GM19452 (cell line): Measurements from ENCODE around the gene HDAC7.
"Not testable (repeated sequence)": the region's sequence is repeated elsewhere in the genome, so short reads cannot be mapped to it uniquely, and the experiment has no call there.

Source experiments
- ATAC-seq: cut with Tn5 transposase; IDR thresholded peaks from one replicate; pipeline ENCODE4 v1.9.1; 2021; ENCODE audit not compliant: unreplicated experiment

HDAC7 gene

DNA sequence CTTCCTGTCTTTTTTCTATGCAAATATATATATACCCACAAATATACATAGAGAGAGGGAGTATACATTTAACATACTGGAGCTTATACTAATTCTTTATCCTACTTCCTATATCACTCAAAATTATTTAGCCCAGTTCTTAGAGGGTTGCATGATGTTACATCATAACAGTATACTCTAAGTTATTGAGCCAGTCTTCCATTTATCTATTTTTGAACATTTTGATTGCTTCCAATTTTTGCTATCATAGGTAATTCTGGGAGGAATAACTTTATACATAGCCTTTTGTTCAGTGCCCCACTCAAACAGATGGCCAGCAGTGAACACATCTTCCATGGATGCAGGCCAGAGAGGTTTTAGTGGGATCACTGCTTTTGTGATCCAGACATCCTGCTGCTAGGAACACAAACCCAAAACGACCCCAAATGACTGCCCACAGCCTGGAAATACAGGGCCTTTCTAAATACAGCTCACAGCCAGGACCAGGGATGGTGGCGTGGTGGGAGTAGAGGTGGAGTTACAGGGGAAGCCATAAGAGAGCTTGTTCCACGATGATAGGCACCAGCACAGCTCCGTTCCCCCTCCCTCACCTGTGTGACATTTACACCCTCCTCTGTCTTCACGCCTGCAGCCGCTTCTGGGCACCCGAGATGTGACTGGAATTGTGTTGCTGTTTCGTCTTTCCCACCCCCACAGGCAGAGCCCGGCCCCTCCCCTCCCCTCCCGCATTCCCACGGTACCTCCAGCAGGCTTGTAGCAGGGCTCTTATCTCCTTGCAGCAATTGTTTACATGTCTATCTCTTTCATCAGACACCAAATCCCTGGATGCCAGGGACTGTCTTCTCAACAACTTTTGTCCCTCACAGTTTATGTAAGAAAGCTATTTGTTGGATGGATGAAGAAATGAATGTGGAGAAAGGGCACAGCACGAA, 30.7 kb upstream of the HDAC7 start:
- ATAC-seq = no peak

DNA sequence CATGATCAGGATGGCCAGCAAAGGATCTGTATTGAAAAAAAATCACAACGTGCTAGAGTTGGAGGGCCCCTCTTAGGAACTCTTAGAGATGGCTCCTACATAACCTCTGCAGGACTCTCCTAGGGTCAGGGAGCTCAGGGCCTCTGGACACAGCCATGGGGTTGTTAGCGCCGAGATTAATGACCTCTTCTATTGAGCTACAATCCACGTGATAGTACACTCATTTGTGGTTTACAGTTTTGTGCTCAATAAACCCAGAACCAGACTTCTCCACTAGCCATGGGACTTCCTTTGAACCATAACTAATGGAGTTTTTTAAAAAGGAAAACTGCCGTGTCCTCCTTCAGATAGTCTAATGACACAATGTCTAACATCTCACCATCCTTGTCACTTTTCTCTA, 29.6 kb upstream of the HDAC7 start:
- no peak for ATAC-seq

DNA sequence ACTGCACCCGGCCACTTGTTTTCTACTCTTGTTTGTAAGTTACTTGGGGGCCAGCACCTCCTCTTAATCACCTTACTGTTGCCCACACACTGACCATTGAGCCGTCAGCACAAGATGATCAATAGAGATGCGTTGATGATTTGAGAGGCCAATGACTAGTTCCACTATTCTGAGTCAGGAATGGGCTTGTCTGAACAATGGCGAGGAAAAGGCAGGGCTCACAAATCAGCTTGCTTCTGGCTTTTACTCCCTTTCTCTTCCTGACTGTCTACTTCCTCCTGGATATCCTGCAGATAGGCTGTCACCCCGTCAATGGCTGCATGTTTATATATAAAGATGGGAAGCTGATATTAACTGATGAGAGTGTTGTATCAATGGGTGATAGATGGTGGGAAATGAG, 29.1 kb upstream of the HDAC7 start:
- no peak for ATAC-seq

DNA sequence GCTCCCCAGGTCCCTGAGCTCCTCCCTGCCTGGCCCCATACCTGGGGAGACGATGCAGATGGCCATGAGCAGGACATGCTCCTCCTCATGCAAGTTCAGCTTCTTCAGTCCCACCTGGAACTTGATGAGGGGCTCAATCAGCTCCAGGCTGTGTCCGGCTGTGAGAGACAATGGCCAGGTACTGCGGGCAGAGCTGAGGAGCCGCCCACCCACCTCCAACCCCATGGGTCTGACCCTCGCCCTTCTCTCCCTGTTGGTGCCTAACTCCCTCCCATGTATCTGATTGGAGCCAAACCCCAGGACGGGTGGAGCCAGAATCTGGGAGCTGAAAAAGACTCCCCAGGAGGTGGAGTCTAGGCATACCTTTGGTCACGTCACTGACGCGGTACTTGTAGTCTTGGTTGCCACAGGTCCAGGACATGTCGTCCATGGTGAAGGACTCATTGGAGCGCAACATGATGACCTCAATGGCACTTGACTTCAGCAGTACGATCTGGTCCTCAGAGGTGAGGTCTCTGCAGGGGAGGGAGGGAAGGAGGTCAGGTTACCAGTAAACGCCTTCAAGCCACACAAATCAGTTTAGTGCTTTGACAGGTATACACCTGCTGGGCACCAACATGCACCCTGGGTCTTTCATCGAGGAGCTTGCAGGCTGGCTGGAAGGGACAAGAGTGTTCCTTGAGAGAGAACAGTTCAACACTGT, 26.7 kb upstream of the HDAC7 start:
- ATAC-seq = no peak

DNA sequence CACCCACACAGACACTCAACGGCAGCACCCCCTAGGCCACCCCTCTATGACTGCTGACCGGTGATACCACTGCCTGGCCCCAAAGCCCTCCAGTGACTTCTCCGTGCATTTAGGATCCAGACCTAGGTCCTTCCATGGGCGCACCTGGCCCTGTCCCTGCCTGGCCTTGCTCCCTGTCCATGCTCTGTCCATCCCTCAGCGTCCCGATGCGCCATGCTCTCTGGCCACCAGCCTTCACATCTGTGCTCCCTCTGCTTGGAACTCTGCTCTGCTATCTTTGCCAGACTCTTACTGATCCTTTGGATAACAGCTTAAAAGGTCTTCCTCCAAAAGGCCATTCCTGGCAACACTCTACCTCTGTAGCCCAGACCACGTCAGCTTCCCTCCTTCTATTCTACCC, 25.4 kb upstream of the HDAC7 start:
- ATAC-seq = no peak

DNA sequence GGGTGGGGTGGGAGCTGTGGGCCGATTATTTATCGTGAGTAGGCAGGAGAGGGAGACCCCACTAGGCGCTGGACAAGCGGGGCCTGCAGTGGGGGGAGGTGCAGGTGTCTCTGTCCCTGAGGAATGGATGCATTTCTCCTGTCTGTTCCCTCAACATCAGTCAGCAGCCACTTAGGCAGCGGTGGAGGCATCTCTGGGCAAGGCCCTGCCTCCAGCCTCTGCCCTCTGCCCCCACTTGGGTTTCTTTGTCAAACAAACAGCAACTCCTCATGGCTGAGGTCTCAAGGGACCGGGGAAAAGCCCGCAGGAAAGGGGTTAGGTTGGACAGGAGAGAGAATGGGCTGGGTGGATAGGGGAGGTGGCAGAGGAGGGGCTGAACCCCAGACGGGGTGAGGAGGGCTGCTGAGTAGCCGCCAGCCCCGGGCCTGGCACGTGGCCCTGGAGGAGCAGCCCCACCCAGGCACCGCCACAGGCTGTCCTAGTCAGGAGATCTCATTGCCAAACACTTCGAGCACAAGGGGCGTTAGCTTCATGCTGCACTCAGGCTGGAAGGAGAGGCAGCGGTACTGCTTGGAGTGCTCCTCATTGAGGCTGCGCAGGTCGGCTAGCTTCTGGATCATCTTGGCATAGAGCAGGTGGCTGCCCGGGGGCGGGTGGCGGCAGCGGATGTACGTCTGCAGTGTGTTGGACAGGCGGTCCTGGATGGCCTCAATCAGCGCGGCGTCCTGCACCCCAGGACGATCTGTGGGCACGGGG, 24.7 kb upstream of the HDAC7 start:
- ATAC-seq = no peak

DNA sequence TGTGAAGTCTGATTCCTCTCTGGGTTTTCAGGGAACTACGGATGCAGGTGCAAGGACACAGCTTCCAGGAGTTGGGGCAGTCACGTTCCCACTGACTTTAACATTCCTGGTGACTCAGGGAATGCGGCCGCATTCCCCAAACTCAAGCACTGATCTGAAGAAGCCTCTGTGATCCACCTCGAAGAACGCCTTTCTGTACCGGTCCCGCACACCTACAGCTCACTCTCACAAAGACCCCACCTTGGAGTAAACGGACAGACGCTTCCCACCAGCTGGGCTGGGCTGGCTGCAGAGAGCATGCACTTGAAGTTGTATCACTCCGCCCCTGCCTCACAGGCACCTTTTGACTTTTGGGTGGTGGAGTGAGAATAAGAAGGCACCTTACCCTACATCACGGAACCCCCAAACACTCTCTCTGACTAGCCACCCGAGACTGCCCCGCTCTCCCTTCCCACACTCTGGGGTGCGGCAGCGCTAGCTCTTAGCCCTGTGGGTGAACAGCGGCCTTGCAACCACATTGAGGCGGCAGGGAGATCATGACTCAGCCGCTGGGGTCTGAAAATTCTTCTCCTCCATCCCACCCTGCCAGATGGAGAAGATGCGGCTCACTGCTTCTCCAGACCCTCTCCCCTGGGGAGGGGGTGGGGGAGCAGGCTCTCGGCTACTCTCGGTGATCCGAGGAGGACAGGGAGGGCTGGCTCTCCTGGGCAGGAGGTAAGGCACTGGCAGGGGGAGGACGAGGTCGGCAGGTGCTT, 23.7 kb upstream of the HDAC7 start:
- no peak for ATAC-seq

DNA sequence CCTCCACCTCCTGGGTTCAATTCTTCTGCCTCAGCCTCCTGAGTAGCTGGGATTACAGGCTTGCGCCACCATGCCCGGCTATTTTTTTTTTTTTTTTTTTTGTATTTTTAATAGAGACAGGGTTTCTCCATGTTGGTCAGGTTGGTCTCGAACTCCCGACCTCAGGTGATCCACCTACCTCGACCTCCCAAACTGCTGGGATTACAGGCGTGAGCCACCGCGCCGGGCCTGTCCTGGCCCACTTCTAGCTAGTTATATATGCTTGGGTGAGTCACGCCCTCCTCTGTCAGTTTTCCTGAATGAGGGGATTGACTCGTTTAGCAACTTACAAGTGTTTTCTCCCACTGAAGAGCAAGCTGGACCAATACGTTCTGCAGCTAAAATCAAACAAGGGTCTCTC, 22.8 kb upstream of the HDAC7 start:
- not testable (repeated sequence) for ATAC-seq

DNA sequence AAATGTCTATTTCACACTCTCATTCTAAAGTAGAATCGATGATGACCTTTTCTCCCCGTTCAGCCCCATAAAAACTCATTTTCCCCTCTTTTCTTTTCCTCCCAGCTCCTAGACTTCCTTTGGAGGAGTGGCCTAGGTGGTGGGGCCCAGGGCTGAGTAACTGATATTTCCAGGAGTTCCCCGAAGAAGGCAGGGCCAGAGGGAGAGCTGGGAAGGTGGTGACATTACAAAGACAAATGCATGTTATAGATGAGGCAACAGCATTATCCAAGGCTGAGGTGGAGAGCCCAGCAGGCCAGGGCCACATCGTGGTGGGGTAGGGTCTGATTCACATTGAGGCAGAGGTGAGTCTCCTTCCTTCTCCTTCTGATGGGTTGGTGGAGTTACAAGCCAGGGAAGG, 22.2 kb upstream of the HDAC7 start:
- no peak for ATAC-seq

DNA sequence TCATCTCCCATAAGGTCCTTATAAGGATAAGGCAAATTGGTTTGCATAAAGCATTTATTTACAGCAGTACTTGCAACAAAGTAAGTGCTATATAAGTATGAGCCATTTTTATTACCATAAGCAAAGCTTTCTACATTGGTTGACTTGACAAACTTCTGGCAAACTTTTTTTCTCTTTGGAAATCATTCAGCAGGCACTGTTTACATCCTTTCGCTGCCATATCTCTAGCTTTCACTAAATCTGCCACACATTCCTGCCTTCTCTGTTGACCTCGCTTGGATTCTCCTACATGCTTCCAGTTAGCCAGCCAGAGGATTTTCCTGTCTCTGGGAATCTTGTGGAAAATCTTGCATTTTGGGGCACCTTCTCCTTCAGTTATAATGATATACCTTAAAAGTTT, 21.8 kb upstream of the HDAC7 start:
- no peak for ATAC-seq

DNA sequence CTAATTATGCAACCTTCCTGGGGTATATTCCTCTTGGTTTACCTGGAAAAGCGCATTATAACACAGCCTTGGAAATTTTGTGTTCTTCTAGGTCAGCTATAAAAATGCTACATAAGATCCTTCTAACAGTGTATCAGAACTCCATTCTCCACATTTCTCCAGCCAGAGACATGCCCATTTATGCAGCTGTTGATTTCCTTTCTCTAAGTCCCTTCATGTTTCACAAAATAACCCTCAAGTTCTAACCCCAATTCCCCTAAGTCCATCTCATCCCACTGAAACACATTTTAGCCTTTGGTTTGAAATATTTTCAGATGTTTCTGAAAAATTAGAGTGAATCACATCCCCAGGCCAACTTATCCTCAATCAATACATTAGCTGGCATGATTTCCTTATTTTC, 20.9 kb upstream of the HDAC7 start:
- no peak for ATAC-seq

DNA sequence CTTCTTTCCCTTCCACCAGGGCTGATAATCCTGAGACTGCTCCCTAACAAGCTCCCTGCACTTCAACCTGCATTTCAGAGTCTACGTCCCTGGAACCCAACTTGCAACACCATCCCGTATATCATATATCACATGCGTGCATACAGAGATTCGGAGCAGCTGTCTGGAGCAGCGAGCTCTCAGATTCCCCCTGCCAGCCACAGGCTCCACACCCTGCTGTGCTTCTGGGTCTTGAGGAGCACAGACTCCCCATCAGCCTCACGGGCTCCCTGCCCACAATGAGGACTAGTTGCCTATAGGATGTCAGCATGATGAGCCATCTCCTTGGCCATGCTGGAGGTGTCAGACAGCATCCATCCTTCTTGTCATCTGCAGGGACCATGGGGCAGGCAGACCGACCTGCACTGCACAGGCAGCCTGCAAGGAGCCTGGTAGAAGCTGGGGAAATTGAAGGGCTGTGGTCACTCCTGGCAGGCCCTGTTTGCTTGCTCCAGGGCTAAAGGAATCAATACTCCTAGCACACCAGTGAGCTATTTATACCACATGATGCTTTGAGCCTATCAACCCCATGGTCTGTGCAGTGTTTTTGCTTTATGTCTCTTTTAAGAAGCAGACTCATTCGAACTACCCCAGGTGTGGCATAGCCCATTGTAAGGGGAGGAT, 19.6 kb upstream of the HDAC7 start:
- ATAC-seq = no peak

DNA sequence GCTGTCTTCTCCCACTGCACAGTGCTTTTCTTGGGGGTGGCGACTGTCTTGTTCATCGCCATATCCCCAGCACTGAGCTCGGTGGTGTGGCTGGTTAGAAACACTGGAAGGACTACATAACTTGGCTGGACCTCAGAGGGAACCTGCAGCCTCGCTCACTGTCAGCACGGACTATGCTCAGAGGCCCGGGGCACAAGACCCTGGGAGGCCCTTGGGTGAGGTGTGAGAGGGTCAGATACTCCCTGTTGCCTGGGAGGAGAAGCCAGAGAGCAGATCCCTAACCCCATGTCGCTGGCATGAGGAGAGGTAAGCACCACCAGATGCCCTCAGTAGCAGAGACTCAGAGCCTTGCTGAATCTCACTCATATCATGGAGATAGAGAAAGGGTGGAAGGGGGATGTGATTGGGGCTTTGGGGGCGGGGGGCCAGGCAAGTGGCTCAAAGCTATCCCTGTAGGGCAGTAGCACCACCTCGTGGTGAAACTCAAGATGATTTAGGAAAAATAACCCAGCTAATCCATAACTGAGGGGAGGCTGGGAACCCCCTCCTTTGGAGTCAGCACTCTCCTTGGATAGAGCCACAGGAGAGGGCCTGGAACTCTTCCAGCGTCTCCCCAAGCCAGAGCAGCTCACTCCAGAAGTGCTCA, 18.7 kb upstream of the HDAC7 start:
- ATAC-seq = no peak

DNA sequence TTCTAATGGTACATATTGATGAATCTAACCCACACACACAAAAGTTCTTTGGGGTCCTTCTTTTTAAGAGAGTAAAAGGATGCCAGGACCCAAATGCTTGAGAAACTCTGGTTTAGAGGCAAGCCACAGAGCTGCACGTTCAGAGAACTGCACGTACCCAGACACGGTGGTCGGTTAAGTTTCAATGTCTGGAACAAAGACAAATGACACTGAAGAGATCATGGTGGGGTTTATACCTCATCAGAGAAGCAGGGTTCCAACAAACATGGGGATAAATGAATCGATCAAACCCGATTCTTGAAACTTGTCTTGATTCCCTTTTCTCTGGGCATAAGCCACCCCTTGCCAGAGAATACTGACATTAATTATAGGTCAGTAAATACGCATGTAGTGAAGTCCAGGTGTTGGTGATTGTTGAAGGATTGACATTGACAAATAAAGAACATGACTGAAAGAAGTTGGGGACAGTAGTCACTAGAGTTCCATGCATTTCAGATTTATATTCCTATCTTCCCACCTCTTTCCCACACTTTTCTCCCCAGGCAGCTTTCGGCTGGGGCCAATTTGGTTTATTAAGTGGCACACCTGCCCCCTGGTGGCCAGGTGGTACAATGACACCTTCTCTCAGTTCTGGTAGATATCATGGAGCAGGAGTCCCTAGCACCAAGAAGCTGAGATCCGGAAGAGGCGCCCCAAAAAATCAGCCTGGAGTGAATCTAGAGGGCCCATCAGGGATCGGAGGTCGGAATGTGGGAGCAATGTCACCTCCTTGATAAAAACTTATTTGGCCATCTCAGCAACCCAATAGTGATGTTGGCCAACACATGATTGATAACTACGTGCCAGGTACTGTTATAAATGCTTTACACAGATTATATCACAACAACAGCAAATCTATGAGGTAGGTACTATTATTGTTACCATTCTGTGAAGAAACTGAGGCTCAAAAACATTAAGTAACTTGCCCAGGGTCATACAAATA, 17.8 kb upstream of the HDAC7 start:
- ATAC-seq = no peak

DNA sequence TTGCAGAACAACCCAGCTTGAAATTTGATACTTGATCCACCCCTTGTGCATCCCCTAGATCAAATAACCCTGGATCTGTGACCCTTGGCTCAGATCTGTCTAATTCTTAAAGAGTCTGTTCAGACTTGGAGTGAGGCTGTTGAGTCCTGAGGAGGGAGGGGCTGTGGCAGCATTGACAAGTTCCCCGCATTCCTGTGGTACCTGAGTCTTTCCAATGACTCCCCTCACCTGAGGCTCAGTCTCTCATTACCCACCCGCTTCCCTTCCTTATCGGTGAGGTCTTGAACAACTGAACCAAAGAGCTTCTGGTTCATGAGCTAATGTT, 16.1 kb upstream of the HDAC7 start:
- ATAC-seq = no peak

DNA sequence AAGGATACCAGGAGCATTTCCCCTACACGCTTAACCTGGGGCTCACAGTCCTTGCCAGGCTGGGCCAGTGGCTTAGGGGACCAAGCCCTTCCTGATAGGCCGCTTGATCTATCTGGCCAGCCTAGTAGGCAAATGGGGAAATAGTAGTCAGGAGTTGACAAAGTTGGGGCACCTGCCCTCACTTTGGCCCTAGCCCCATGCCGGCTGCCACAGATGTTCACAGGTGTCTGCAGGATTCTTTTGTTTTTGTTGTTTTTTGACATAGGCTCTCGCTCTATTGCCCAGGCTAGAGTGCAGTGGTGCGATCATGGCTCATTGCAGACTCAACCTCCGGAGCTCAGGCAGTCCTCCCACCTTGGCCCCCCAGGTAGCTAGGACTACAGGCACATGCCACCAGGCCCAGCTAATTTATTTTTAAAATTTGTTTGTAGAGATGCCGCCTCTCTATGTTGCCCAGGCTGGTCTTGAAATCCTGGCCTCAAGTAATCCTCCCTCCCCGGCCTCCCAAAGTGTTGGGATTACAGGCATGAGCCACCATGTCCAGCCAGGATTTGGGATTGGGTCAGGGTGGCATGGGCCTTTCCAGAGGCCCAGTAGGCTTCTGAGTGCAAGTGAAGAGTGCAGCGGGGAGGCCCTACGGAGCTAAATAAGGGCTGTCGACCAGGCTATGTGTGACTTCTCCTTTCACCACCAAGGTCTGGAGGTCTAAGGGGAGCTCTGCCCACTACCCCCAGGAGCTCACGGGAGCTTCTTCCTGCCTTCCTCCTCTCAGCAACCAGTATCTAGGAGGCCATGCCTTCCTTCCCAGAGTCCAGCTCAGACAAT, 15.5 kb upstream of the HDAC7 start:
- ATAC-seq = no peak

DNA sequence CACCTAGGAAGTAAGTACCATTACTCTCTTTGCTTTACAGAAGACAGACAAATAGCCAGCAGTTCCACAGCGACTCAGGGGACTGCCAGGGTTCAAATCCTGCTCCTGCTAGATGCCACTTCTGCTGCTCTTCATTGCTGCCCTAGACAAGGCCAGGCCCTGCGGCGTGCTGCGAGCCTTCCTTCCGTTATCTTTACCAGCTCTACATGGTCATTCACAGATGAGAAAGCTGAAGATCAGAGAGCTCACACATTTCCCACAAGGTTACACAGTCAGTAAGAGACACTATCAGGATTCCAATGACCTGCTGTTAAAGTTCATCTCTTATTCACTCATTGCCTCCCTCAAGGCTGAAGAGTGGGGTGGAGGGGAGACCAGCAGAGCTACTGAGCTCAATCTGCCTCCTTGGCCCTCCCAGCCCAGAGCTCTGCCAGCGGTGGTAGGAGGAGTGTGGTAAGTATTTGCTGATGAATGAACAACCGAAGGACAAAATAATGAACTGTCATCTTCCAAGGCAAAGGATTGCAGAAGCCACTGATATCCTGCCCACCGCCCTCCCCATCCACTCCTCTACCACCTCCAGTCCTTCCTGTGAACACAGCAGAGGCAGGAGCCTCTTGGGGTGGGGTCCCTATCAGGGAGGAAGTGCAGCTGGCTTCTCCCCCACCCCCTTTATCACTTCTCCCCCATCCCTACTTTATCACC, 14.6 kb upstream of the HDAC7 start:
- no peak for ATAC-seq
